NCI-H146 (cell line): ENCODE data around the gene HBZ.
A peak's percentile ranks its signal among the peaks of the same experiment; 100 is the strongest.
"Not testable (repeated sequence)": the region's sequence is repeated elsewhere in the genome, so short reads cannot be mapped to it uniquely, and the experiment has no call there.

ENCODE experiments used
- DNase-seq: peaks from one replicate; lab custom pipeline; 2025; lab: John Stamatoyannopoulos, UW

The HBZ gene

DNA sequence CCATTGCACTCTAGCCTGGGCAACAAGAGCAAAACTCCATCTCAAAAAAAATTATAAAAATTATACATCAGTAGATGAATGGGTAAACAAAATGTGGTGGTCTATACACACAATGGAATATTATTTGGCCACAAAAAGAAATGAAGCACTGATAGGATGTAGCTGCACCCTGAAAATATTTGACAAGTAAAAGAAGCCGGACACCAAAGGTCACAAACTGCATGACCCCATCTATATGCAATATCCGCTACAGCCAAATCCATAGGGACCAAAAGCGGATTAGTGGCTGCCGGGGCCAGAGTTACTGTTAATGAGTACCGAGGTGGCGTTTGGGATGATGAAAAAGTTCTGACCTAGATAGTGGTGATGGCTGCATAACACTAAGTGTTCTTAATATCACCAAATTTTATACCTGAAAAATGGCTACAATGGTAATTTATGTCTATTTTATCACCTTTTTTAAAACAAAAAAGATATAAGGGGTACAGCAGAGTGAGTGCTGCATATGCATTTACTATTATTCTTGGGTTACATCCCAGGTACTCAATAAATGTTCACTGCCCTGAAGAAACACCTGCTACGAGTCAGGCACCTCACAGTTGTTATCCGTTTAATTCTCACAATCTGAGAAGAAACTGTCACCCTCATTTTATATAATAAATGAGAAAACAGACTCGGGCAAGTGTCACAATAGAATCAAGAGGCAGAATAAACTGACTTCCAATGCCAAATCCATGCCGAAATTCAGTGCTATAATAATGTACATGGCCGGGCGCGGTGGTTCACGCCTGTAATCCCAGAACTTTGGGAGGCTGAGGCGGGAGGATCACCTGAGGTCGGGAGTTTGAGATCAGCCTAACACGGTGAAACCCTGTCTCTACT lies 27.0 kb downstream of the HBZ start:
- no peak for DNase-seq

DNA sequence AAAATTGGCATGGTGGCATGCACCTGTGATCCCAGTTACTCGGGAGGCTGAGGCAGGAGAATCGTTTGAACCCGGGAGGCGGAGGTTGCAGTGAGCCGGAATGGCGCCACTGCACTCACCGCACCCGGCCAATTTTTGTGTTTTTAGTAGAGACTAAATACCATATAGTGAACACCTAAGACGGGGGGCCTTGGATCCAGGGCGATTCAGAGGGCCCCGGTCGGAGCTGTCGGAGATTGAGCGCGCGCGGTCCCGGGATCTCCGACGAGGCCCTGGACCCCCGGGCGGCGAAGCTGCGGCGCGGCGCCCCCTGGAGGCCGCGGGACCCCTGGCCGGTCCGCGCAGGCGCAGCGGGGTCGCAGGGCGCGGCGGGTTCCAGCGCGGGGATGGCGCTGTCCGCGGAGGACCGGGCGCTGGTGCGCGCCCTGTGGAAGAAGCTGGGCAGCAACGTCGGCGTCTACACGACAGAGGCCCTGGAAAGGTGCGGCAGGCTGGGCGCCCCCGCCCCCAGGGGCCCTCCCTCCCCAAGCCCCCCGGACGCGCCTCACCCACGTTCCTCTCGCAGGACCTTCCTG lies 27.7 kb downstream of the HBZ start, which contains the start of gene HBQ1:
HBQ1 (plus strand) TSS at position 359 of the 575 bp plus-strand sequence; CDS start at position 387, 28 bp downstream.
- DNase-seq: peak; percentile 58

DNA sequence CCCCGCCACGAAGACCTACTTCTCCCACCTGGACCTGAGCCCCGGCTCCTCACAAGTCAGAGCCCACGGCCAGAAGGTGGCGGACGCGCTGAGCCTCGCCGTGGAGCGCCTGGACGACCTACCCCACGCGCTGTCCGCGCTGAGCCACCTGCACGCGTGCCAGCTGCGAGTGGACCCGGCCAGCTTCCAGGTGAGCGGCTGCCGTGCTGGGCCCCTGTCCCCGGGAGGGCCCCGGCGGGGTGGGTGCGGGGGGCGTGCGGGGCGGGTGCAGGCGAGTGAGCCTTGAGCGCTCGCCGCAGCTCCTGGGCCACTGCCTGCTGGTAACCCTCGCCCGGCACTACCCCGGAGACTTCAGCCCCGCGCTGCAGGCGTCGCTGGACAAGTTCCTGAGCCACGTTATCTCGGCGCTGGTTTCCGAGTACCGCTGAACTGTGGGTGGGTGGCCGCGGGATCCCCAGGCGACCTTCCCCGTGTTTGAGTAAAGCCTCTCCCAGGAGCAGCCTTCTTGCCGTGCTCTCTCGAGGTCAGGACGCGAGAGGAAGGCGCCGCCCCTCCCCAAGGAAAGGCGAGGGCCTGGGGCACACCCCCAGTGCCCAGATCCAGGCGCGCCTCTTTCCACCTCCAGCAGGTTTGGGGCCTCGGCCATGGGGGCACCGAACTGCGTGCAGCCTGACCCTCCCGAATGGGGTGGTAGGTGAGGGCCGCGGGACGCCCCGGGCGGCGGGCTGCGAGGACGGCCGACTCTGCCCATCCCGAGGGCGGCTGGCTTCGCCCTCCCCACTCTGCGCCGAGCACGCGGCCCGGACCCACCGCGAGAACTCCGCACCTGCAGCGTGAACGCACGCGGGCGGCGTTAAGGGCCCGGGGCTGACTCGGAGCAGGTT lies 28.5 kb downstream of the HBZ start:
- DNase-seq: peak; percentile 84

DNA sequence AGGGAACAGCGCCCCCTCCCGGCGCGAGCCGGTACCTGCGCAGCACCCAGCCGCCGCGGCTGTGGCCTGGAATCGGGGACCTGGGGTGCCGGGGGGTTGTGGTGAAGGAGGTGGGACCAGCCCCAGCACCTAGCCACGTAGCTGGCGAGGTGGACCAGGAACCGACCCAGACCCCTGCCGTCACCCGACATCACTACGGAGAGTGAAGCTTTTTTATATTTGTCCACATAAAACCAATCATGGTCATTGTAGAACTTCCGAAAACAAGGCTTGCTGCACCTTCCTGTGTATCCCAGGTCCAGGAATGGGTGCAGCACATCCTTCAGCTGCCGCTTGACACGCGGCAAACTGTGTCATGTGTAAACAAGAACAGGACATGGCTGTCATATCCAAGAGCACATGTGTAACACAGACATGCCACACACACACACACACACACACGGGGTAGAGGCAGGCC lies 29.1 kb downstream of the HBZ start:
- no peak for DNase-seq

DNA sequence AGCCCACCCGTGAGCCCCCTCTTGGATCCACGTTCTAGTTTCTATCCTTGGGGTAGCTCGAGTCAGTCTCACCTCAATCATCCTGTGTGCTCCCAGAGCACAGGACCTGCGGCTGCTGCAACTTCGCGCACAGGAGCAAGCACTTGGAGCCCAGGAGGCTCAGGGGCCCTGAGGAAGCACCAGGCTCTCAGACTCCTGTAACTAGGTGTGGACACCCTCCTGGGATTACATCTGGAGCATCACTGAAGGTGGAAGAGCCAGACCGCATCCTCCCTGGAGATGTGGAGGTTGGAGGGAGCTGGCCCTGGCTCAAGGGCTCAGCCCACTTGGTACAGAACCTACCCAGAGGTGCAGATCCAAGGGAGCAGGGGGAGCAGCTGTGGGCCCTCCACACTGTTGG lies 30.6 kb downstream of the HBZ start:
- no peak for DNase-seq

DNA sequence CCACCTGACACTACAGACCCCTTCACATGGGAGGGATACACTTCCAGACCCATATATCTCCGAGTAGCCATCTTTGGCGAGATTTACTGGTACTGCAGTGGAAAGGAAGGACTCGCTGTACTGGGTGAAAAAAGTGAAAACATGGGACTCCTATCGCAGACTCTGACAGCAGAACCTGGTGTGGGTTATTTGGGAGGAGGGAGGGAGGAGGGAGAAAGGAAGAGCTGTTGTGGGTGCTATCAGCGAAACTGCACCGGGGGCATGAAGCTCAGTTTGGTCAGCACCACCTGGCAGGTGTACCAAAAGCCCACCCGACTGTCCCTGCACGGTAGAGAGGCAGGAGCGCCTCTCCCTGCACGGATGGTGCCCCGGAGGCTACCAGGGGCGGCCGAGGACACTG lies 32.8 kb downstream of the HBZ start:
- no peak for DNase-seq

DNA sequence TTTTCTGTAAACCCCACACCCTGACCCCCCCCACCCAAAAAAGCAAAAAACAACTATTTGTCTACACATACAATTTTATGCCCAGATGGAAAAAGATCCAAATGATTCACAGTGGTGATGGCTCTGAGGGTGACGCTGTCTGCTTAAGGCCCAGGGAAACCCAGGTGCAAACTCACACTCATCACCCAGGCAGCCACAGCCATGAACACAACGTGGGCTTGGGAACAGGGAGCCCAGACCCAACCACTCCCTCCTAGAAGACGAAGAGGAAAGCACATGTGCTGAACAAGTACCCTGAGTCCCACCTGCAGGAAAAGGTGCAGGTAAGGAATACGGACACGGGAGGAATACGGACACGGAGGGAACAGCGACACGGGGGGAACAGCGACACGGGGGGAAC lies 33.2 kb downstream of the HBZ start:
- no peak for DNase-seq

DNA sequence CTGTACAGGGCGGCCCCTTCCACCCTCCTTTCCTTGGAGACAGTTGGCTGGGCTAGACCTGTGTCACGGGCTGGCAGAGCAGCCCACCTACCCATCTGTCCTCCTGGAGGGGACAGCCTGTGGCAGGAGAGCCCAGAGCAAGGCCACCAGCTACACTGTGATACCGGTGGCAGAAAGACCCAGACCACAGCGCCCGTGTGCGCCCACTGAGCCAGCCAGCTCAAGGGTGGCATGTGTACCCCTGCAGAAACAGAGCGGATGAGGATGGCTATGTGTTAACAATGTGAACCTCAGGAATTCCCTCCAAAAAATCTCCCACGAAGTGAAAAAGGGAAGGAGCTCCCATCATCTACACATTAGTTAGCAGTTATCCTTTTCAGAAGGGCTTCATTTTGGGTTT lies 34.9 kb downstream of the HBZ start:
- DNase-seq: no peak

DNA sequence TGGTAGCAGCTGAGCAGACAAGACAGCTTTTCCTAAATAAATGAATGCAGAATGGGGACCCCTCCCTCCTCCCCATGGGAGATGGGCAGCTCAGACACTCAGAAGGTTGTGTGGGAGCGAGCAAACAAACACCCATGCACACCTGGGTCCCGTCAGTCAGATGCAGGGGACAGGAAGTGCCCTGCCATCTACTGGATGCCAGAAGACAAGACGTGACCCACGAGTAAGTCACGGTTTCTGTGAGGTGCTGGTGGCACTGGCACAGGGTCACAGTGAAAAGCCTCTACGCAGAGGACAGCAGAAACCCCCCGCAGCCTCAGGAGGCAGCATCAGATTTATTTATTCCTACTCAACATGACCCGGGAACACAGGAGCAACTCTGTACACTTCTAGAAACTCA lies 36.2 kb downstream of the HBZ start:
- peak; percentile 22 for DNase-seq

DNA sequence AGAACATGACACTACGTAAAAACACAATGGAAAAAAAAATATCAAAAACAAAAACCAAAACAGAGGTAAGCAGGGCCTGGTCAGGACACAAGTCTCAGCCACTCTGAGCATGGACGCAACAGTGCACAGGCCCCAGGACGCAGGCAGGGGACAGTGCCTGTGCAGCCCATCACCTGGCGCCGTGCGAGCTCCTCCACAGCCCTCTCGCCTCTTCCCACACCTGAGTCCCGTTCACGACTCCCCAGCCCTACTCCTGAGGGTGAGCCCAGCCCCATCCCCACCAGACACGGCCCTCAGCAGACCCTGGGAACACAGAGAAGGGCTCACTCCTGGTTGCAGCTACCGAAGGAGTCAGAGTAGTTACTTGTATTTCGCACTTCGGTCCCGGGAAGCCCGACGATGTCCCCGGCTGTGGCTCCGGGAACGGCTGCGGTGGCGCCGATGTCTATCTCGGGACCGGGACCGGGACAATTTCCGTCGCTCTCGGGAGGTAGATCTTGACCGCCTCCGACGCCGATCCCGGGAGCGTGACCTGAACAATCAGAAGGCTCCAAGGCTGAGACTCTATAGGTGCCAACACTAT lies 37.3 kb downstream of the HBZ start:
- no peak for DNase-seq

DNA sequence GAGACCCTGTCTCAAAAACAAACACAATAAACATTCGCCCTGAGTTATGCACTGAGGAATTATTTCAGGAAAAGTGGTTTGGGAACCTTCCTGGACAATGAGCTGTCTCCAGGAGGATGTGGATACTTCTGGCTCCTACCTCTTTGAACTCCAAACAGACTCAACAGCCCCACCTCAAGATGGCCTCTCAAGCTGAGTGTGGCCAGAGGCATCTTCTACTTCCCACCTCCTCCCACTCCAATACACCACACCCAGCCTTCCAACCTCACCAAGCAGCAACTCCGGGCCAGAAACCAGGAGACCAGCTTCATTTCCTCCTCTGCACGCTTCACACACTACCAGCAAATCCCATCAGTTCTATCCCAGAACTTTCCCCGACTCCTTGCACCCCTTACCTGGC lies 39.4 kb downstream of the HBZ start:
- no peak for DNase-seq

DNA sequence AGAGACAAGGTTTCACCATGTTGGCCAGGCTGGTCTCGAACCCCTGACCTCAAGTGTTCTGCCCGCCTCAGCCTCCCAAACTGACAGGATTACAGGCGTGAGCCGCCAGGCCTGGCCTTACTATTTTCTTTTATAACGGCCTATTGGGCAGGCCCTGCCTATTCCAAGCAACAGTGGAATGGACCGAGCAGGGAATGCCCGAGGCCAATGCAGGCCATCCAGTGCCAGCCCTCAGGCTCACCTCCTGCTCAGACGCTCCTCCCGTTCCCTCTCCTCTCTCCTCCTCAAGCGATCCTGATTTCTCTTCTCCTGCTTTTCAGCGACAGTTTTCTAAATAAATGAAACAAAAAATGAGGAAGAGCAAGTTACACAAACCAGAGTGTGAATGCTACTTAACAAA lies 40.2 kb downstream of the HBZ start:
- DNase-seq: no peak

DNA sequence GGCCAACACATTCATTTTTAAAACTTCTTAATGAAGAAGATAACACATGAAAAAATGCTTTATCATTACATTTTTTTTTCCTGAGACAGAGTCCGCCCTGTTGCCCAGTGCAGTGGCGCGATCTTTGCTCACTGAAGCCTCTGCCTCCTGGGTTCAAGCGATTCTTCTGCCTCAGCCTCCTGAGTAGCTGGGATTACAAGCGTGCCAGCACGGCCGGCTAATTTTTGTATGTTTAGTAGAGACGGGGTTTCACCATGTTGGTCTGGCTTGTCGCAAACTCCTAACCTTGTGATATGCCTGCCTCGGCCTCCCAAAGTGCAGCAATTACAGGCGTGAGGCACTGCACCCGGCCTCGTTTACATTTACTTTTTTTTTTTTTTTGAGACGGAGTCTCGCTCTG lies 41.0 kb downstream of the HBZ start:
- no peak for DNase-seq

DNA sequence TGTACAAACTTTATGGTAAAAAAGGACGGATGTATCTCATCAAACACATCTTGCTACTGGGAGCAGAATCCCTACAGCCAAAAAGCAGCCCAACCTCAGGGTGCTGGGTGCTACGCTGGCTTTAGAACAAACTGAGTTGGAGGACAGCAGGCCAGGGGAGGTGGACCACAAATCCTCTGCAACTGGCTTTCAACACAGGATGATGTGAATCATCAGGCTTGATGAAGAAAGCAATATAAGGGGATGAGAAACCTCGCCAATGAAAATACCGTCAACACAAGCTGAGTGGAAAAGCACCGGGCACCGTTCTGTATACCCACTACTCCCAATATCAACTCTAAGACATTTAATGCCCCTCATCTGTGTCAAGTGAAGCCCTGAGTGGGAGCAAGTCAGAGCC lies 42.1 kb downstream of the HBZ start:
- DNase-seq: no peak

DNA sequence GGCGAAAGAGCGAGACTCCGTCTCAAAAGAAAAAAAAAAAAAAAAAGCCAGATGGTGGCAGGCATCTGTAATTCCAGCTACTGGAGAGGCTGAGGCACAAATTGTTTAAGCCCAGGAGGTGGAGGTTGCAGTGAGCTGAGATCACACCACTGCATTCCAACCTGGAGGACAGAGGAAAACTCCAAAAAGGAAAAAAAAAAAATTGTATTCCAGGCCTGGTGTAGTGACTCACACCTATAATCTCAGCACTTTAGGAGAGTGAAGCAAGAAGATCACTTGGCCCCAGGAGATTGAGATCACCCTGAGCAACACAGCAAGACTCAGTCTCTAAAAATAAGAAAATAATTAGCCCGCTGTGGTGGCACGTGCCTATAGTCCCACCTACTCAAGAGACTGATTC lies 47.9 kb downstream of the HBZ start:
- no peak for DNase-seq

DNA sequence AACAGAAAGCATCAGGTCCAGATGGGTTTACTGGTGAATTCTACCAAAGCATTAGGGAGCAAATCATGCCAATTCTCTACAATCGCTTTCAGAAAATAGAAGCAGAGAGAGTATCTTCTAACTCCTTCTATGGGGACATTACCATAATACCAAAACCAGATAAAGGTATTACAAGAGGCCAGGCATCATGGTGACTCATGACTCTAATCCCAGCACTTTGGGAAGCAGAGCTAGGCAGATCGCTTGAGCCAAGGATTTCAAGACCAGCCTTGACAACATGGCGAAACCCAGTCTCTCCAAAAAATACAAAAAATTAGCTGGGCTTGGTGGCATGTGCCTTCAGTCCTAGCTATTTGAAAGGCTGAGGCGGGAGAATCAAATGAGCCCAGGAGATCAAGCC lies 50.8 kb downstream of the HBZ start:
- no peak for DNase-seq

DNA sequence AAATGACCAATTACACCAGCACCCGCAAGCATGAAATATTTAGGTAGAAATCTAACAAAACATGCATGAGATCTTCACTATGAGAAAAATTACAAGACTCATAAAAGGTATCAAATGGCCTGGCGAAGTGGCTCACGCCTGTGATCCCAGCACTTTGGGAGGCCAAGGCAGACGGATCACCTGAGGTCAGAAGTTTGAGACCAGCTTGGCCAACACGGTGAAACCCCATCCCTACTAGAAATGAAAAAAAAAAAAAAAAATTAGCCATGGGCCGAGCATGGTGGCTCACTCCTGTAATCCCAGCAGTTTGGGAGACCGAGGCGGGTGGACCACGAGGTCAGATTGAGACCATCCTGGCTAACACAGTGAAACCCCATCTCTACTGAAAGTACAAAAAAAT lies 51.6 kb downstream of the HBZ start:
- DNase-seq: not testable (repeated sequence)
